HL-60 (cell line): Measurements from ENCODE around the gene GIMAP5.

Experiments
- GABPA ChIP-seq: IDR thresholded peaks from 2 replicates; pipeline ENCODE4 v1.6.1; 2012; ENCODE audit warnings: low read depth
- POLR2AphosphoS5 ChIP-seq: IDR thresholded peaks from 2 replicates; pipeline ENCODE4 v1.6.1; 2012; ENCODE audit warnings: low read depth
- TF ChIP-seq, protein P1 (sequence below): IDR thresholded peaks from one replicate; pipeline ENCODE4 v1.5.1; 2011; ENCODE audit warnings: low read length, control low read depth, inconsistent platforms; ENCODE audit not compliant: insufficient read depth
- TF ChIP-seq, protein P2 (sequence below): IDR thresholded peaks from 2 replicates; pipeline ENCODE4 v1.6.1; 2012; ENCODE audit warnings: low read depth; ENCODE audit not compliant: insufficient replicate concordance

GRCh38 chr7:150781103-150781502, 43.9 kb downstream of the GIMAP5 start:
- TF ChIP-seq, protein P1, sequence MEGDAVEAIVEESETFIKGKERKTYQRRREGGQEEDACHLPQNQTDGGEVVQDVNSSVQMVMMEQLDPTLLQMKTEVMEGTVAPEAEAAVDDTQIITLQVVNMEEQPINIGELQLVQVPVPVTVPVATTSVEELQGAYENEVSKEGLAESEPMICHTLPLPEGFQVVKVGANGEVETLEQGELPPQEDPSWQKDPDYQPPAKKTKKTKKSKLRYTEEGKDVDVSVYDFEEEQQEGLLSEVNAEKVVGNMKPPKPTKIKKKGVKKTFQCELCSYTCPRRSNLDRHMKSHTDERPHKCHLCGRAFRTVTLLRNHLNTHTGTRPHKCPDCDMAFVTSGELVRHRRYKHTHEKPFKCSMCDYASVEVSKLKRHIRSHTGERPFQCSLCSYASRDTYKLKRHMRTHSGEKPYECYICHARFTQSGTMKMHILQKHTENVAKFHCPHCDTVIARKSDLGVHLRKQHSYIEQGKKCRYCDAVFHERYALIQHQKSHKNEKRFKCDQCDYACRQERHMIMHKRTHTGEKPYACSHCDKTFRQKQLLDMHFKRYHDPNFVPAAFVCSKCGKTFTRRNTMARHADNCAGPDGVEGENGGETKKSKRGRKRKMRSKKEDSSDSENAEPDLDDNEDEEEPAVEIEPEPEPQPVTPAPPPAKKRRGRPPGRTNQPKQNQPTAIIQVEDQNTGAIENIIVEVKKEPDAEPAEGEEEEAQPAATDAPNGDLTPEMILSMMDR, result no peak
- no peak for TF ChIP-seq POLR2AphosphoS5
- no peak for TF ChIP-seq GABPA
- TF ChIP-seq, protein P2, sequence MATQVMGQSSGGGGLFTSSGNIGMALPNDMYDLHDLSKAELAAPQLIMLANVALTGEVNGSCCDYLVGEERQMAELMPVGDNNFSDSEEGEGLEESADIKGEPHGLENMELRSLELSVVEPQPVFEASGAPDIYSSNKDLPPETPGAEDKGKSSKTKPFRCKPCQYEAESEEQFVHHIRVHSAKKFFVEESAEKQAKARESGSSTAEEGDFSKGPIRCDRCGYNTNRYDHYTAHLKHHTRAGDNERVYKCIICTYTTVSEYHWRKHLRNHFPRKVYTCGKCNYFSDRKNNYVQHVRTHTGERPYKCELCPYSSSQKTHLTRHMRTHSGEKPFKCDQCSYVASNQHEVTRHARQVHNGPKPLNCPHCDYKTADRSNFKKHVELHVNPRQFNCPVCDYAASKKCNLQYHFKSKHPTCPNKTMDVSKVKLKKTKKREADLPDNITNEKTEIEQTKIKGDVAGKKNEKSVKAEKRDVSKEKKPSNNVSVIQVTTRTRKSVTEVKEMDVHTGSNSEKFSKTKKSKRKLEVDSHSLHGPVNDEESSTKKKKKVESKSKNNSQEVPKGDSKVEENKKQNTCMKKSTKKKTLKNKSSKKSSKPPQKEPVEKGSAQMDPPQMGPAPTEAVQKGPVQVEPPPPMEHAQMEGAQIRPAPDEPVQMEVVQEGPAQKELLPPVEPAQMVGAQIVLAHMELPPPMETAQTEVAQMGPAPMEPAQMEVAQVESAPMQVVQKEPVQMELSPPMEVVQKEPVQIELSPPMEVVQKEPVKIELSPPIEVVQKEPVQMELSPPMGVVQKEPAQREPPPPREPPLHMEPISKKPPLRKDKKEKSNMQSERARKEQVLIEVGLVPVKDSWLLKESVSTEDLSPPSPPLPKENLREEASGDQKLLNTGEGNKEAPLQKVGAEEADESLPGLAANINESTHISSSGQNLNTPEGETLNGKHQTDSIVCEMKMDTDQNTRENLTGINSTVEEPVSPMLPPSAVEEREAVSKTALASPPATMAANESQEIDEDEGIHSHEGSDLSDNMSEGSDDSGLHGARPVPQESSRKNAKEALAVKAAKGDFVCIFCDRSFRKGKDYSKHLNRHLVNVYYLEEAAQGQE, result no peak
